GM21825 (cell line): Measurements from ENCODE around the gene GPR18.

Source experiments
- ATAC-seq: cut with Tn5 transposase; IDR thresholded peaks from one replicate; pipeline ENCODE4 v1.9.1; 2021; ENCODE audit warnings: mild to moderate bottlenecking, moderate library complexity; ENCODE audit not compliant: unreplicated experiment

GPR18 gene

GRCh38 chr13:99293178-99293577 is 35.0 kb upstream of the GPR18 start:
- no peak for ATAC-seq

- ATAC-seq: no peak
Measured at GRCh38 chr13:99290894-99291293, 32.7 kb upstream of the GPR18 start.

- no peak for ATAC-seq
Measured at GRCh38 chr13:99289674-99290337, 31.6 kb upstream of the GPR18 start.

- no peak for ATAC-seq
Measured at GRCh38 chr13:99289271-99289670, 31.1 kb upstream of the GPR18 start.

- peak; percentile 88 for ATAC-seq
Measured at GRCh38 chr13:99288089-99288488, 29.9 kb upstream of the GPR18 start.

- ATAC-seq: no peak
Measured at GRCh38 chr13:99287551-99287950, 29.4 kb upstream of the GPR18 start.

GRCh38 chr13:99285432-99286182 is 27.4 kb upstream of the GPR18 start:
- ATAC-seq: no peak

GRCh38 chr13:99282264-99283231 is 24.4 kb upstream of the GPR18 start:
- peak; percentile 65 for ATAC-seq

- ATAC-seq: peak; percentile 66
Measured at GRCh38 chr13:99281811-99282263, 23.7 kb upstream of the GPR18 start.

- no peak for ATAC-seq
Measured at GRCh38 chr13:99280166-99280565, 22.0 kb upstream of the GPR18 start.

GRCh38 chr13:99279637-99280036 is 21.5 kb upstream of the GPR18 start:
- no peak for ATAC-seq

GRCh38 chr13:99278843-99279242 is 20.7 kb upstream of the GPR18 start:
- no peak for ATAC-seq

- ATAC-seq: no peak
Measured at GRCh38 chr13:99278200-99278599, 20.0 kb upstream of the GPR18 start.

GRCh38 chr13:99277629-99278028 is 19.4 kb upstream of the GPR18 start:
- no peak for ATAC-seq

GRCh38 chr13:99276706-99277105 is 18.5 kb upstream of the GPR18 start:
- no peak for ATAC-seq

- ATAC-seq: no peak
Measured at GRCh38 chr13:99275093-99275469, 16.9 kb upstream of the GPR18 start.

- ATAC-seq: no peak
Measured at GRCh38 chr13:99273128-99273527, 14.9 kb upstream of the GPR18 start.

GRCh38 chr13:99272481-99272880 is 14.3 kb upstream of the GPR18 start:
- ATAC-seq: no peak

GRCh38 chr13:99271249-99271648 is 13.1 kb upstream of the GPR18 start:
- no peak for ATAC-seq

- ATAC-seq: no peak
Measured at GRCh38 chr13:99270518-99270917, 12.3 kb upstream of the GPR18 start.

GRCh38 chr13:99269627-99270241 is 11.6 kb upstream of the GPR18 start:
- ATAC-seq: peak; percentile 74
